Lung (tissue), 12 donors: ENCODE results near the gene SPI1. TPM values are rescaled to one million over a fixed set of nuclear protein-coding genes. Genes with fewer than 3 reads are reported as not detected.
"Not testable (repeated sequence)": the region's sequence is repeated elsewhere in the genome, so short reads cannot be mapped to it uniquely, and the experiment has no call there.

Experiments
- ATAC-seq: fragments of 200-7000 bp; cut with Tn5 transposase; one replicate; pipeline ENCODE4 v1.9.1; 2020; ENCODE audit warnings: moderate number of reproducible peaks; ENCODE audit not compliant: insufficient read depth, low FRiP score
- DNase-seq, 3 donors: peaks; one replicate each; pipeline ENCODE4 v3.0.0-alpha.2; 2013 to 2017
- H3K27ac ChIP-seq, 2 donors: one replicate each; pipeline ENCODE4 v1.5.1; 2013; ENCODE audit warnings: mild to moderate bottlenecking in 2 of 2, moderate library complexity in 2 of 2, control low read depth in 1 of 2, inconsistent platforms in 1 of 2, low read depth in 1 of 2, low read length in 1 of 2
- H3K27me3 ChIP-seq, 3 donors: one replicate each; pipeline ENCODE4 v1.5.1; 2013; ENCODE audit warnings: low read length in 2 of 3; ENCODE audit not compliant: control insufficient read depth in 3 of 3, insufficient read depth in 3 of 3
- H3K36me3 ChIP-seq, 4 donors: one replicate each; pipeline ENCODE4 v1.5.1; 2013; ENCODE audit warnings: low read length in 4 of 4, mild to moderate bottlenecking in 1 of 4, moderate library complexity in 1 of 4; ENCODE audit not compliant: control insufficient read depth in 4 of 4, insufficient read depth in 4 of 4
- H3K4me1 ChIP-seq, 5 donors: one replicate each; pipeline ENCODE4 v1.5.1; 2013; ENCODE audit warnings: low read length in 5 of 5, mild to moderate bottlenecking in 2 of 5, moderate library complexity in 1 of 5; ENCODE audit not compliant: control insufficient read depth in 5 of 5, insufficient read depth in 5 of 5
- H3K4me3 ChIP-seq: one replicate; pipeline ENCODE4 v1.5.1; 2013; ENCODE audit warnings: mild to moderate bottlenecking, control low read depth, moderate library complexity
- H3K9ac ChIP-seq, 2 donors: one replicate each; pipeline ENCODE4 v1.5.1; 2013; ENCODE audit warnings: low read length in 2 of 2, control low read depth in 1 of 2; ENCODE audit not compliant: insufficient read depth in 1 of 2
- H3K9me3 ChIP-seq, 4 donors: one replicate each; pipeline ENCODE4 v1.5.1; 2013; ENCODE audit warnings: low read length in 3 of 4, mild to moderate bottlenecking in 1 of 4, moderate library complexity in 1 of 4; ENCODE audit not compliant: control insufficient read depth in 4 of 4, insufficient read depth in 3 of 4
- CTCF ChIP-seq: IDR thresholded peaks from 2 replicates; pipeline ENCODE4 v1.5.1; 2012; ENCODE audit warnings: mild to moderate bottlenecking; ENCODE audit errors: control extremely low read depth, extremely low read depth
- WGBS, 2 donors: extraction: QIAGEN DNeasy Blood & Tissue Kit; methylation state at CpG; one replicate each; pipeline ENCODE4 v1.1.7; 2013; 5-methylcytosine and 5-hydroxymethylcytosine counted together
- polyA plus RNA-seq, 2 donors: library from polyadenylated mRNA; stranded (reverse); fragments of 200-250 nt; gene quantifications; one replicate each; pipeline ENCODE4 v1.2.1, GENCODE V29; 2013
- total RNA-seq, 2 donors: library from RNA; depleted of rRNA in 1 of 2; stranded (reverse); fragments of >200 nt in 1 of 2; gene quantifications; one replicate each; pipeline ENCODE4 v1.2.1, GENCODE V29; 2014 to 2021
- donor health status: control.
- donor health status: control.
- donor health status: Bipolar disorder and iron deficiency.
- donor health status: healthy.
- donor health status: DM: yes; HTN: yes; CAD: no.

Gene SPI1
- total and polyA plus RNA-seq, 4 donors = 27.6 to 344 (median 156) TPM

DNA sequence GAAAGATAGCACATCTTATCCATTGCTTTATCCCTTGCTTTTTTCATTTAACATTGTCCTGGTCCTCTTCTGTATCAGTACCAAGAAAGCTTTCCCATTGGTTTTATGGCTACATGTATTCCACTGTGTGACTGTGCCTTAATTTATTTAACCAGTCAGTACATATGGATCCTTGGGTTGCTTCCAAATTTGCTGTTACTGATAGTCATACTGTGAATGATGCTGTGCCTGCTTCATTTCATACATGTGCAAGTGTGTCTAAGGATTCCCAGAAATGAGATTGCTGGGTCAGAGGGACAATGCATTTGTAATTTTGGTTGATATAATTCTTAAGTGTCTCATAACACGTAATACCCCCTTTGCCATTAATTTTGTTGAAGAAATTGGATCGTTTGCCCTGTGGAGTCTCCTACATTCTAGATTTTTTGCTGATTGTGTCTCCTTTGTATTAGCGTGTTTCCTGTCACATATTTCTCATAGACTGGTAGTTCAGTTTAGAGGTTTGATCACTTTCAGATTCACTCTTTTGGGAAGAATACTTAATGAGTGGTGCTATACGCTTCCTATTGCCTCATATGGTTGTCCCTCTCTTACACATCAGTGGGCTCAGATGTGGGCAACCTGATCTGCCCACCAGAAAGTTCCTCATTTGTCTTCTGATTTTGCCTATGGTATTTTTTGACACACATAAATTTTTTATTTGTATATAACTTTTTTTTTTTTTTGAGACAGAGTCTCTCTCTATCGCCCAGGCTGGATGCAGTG is 61.1 kb downstream of the SPI1 start:
- no peak for TF ChIP-seq CTCF
- H3K9me3 ChIP-seq = no peaks in the 10 kb centered on the region
- ATAC-seq = no peak
- no peak overlapping the region for H3K27ac ChIP-seq
- peaks cover 0 to 2% (median 0%) of the 10 kb centered on the region in 5 donors for H3K4me1 ChIP-seq
- H3K4me3 ChIP-seq = no peak overlapping the region
- no peaks in the 10 kb centered on the region for H3K27me3 ChIP-seq
- WGBS, 2 donors = 60 to 76% methylated on average over 5 of the region's 5 CpGs
- no peak for DNase-seq
- H3K9ac ChIP-seq = no peak overlapping the region
- H3K36me3 ChIP-seq = peaks cover 6 to 32% (median 26%) of the 10 kb centered on the region in 4 donors

DNA sequence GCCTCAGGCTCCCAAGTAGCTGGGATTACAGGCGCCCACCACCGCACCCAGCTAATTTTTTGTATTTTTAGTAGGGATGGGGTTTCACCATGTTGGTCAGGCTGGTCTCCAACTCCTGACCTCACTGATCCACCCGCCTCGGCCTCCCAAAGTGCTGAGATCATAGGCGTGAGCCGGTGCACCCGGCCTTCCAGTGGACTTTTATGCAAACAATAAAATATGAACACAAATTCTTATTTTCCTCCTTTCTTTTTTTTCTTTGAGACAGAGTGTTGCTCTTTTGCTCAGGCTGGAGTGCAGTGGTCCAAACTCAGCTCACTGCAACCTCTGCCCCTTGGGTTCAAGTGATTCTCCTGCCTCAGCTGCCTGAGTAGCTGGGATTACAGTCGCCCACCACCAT is 61.8 kb downstream of the SPI1 start:
- not testable (repeated sequence) for H3K27ac ChIP-seq, DNase-seq, H3K9ac ChIP-seq, ATAC-seq, H3K4me1 ChIP-seq, H3K9me3 ChIP-seq, H3K27me3 ChIP-seq, H3K4me3 ChIP-seq
- H3K36me3 ChIP-seq = peaks cover 12 to 39% (median 28%) of the 10 kb centered on the region in 4 donors
- 97% methylated on average over 8 of the region's 8 CpGs for WGBS, 2 donors

DNA sequence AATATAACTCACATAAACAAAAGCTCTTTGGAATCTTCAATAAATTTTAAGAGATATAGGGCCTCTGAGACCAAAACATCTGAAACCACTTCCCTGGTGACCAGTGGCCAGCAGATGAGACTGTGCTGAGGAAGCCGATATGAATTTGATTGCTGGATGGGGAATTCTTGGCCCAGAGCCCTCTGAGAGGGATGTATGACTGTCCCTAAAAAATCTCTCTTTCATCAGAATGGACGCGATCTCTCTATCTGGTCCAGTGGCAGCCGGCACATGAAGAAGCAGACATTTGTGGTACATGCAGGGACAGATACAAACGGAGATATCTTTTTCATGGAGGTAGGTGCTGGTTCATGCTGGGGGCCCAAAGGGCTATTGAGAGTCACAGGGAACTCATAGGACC is 63.4 kb downstream of the SPI1 start:
- ATAC-seq = no peak
- H3K27ac ChIP-seq = no peak overlapping the region
- H3K9me3 ChIP-seq = no peaks in the 10 kb centered on the region
- H3K4me1 ChIP-seq = peaks cover 0 to 2% (median 0%) of the 10 kb centered on the region in 5 donors
- DNase-seq = no peak
- H3K36me3 ChIP-seq = peaks cover 12 to 45% (median 32%) of the 10 kb centered on the region in 4 donors
- TF ChIP-seq CTCF = no peak
- no peak overlapping the region for H3K9ac ChIP-seq
- WGBS, 2 donors = 89 to 96% methylated on average over 5 of the region's 5 CpGs
- no peak overlapping the region for H3K4me3 ChIP-seq
- no peaks in the 10 kb centered on the region for H3K27me3 ChIP-seq

GRCh38 chr11:47308050-47308823 is 70.1 kb downstream of the SPI1 start:
- Histone ChIP-seq H3K4me1 (peaks cover 0 to 8% (median 0%) of the 10 kb centered on the region in 5 donors), H3K36me3 (peaks cover 28 to 63% (median 41%) of the 10 kb centered on the region in 4 donors), H3K27ac (no peak overlapping the region), H3K9me3 (no peaks in the 10 kb centered on the region), H3K9ac (no peak overlapping the region), H3K4me3 (no peak overlapping the region), H3K27me3 (no peaks in the 10 kb centered on the region)
- no peak for TF ChIP-seq CTCF
- no peak for DNase-seq
- 94% methylated on average over 6 of the region's 6 CpGs for WGBS, 2 donors
- no peak for ATAC-seq
